AG08395 (cell line): ENCODE measurements around the gene GUCY1A1.
A peak's percentile ranks its signal among the peaks of the same experiment; 100 is the strongest.

Source experiments
- DNase-seq: peaks from one replicate; pipeline ENCODE4 v3.0.0; 2012; ENCODE audit warnings: mixed read lengths, low spot score

The GUCY1A1 gene

DNA sequence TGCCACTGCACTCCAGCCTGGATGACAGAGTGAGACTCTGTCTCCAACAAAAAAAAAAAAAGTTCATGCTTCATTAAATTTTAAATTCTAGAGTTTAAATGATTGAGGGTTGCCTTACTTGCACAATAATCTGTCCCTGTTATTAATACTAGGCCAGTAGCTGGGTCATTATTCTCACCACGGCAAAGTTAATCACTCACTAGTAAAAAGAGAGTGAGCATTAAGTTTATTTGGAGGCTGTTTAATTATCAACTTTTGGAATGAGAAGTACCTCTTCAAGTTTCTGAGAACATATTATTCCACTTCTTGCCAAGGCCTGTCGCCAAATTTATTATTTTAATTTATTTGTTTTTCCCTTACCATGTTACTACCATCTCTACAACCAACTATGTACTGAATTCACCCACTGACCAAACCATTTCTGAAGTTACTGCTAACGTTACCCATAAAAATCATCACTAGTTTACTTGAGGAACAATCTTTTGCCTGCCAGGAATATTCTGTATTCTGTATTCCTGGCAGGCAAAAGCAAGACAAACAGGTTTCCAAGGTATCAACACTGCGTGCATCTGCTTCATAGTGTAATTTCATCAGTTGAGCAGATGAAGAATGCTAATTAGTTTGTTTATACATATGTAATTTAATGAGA lies 26.5 kb downstream of the GUCY1A1 start:
- no peak for DNase-seq

DNA sequence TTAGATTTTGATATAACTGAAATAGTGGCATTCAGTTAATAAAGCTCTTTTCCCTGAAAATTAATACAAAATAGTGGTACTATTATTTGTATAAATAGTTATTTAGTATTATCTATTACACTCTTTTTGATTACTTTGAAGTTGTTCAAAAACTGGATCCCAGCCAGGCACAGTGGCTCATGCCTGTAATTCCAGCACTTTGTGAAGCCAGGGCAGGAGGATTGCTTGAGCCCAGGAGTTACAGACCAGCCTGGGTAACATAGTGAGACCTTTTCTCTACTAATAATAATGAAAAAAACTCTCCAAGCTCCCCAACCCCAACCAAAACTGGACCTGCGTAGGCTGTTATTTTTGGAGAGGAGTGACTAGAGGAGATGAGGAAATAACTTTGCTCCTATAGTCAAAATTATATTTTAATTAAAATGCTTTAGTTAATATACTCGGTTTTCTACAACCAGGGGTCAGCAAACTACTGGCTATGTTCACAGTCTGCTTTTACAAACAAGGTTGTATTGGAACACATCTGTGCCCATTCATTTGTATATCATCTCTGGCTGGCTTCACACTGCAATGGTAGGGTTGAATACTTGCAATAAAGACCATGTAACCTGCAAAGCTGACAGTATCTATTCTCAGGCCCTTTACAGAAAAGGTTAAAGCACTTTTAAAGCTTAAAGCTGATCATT lies 27.6 kb downstream of the GUCY1A1 start:
- DNase-seq: no peak

DNA sequence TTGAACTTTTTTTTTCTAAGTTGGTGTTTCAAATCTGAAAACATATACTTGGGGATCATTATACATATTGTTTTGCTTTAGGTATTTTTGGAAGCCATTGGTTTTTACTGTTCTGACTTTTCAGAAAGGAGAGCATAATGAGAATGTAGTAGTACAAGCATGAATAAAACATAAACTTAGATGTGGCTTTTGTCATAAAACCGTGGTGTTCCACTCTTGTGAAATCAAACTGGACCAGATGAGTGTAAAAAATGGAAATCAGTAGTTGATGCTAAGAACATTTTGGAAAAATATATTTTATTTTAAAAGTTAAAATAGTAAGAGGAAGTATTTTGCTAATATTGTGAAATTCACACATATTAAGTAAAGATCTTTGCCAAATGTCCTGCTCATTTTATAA lies 29.6 kb downstream of the GUCY1A1 start:
- DNase-seq: no peak

DNA sequence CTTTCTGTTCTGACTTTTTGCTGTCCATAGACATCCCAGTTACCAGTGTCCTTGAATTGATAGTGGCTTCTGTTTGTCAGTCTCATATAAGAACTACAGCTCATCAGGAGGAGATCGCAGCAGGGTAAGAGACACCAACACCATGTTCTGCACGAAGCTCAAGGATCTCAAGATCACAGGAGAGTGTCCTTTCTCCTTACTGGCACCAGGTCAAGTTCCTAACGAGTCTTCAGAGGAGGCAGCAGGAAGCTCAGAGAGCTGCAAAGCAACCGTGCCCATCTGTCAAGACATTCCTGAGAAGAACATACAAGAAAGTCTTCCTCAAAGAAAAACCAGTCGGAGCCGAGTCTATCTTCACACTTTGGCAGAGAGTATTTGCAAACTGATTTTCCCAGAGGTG lies 30.1 kb downstream of the GUCY1A1 start:
- no peak for DNase-seq

DNA sequence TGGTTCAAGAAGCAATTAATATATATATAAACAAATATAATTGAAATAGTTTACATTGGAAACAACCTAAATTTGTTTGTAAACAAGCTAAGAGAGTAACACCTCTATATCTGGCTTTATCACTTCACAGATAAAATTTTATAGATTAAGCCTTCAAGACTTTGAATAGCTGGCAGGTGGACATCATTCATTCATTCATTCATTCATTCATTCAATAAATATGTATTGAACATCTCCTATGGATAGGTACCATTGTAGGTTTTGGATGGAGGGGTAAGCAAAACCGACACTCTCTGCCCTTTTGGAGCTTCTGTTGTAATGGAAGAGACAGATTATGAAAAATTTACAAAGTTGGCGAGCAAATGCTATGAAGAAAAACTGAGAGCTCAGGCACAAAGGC lies 35.2 kb downstream of the GUCY1A1 start:
- no peak for DNase-seq

DNA sequence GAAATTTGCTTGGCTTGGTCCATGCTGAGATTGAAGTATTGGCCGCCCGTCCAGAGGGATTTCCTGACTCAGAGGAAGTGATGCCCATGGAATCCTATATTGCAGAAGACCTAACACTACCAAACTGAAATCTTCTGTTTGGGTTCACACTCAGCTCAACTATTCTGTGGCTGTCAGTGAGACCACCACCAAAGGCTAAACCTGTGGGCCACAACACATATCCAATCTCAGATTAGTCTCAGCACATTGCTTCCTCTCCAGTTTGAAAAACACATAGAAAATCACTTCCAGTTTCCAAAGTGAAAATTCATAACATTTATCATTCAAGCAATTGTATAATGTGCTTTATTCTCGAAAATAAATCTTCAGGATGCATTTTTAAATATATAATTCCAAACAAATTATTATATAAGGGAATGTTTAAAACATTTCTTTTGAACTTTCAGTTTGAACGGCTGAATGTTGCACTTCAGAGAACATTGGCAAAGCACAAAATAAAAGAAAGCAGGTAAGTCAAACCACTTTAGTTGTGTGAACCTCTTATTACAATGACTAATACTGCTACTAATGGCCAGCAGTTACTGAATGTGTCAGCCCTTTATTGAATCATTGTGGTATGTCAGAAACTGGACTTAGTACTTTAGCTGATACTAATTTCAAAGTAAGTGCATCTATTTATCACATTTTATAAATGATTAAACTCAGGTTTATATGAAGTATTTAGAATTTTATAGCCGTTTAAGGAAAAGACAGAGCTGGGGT lies 37.0 kb downstream of the GUCY1A1 start:
- DNase-seq: no peak

DNA sequence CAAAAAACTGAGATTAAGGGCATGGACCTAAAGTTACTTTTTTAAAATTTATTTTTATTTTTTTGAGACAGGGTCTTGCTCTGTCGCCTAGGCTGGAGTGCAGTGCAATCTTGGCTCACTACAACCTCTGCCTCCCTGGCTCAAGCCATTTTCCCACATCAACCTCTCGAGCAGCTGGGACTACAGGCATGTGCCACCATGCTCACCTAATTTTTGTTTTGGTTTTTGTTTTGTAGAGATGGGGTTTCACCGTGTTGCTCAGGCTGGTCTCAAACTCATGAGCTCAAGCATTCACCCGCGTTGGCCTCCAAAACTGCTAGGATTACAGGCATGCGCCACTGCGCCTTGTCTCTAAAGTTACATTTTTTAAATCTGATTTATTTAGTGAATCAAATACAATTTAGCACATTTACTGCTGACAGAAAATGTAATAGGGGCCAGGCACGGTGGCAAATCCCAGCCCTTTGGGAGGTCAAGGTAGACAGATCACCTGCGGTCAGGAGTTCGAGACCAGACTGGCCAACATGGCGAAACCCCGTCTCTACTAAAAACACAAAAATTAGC lies 38.3 kb downstream of the GUCY1A1 start:
- no peak for DNase-seq

DNA sequence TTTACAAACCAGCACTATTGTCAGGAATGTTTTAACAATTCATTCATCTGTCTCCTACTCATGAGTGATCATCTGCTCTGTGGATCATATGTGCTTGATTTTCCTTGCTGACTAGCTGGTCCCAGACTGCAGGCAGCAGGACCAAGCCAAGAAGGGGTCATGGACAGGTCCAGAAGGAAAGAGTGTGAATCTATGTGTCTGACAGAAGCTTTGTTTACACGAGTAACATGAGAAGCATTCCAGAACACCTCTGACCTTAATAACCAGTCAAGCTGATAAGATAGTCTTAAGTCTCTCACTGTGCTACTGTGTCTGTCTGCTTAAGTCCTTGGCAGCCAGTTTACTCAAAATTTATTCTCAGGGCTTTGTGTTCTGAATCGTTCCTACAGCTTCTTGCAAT lies 39.0 kb downstream of the GUCY1A1 start:
- no peak for DNase-seq

DNA sequence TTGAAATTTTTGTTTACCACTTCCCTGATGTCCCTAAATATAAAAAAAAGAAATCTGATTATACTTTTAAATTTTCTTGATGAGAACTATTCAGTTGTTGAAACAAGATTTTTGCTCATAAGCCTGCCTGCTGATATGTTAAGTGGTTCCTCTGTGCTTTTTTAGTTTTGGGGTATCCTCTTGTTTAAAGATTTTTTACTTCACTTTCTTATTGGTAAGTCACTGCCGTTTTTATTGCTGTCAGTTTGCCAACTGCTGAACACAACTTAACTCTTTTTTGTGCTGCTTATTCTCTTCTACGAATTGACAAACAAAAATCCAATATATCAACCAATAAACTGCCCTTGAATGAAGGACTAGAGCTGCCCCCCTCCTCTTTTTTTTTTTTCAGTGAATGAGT lies 39.5 kb downstream of the GUCY1A1 start:
- DNase-seq: no peak

DNA sequence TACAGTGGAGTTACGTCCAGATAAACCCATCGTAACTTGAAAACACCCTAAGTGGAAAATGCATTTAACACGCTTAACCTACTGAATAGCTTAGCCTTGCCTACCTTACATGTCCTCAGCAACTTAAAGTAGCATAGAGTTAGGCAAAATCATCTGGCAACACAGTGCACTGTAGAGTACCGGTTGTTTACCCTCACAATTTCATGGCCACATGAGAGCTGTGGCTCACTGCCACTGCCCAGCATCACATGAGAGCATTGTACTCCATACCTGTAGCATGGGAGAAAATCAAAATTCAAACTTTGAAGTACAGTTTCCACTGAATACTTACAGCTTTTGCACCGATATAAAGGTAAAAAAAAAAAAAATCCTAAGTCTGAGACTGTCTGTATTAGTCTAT lies 40.6 kb downstream of the GUCY1A1 start:
- DNase-seq: no peak

DNA sequence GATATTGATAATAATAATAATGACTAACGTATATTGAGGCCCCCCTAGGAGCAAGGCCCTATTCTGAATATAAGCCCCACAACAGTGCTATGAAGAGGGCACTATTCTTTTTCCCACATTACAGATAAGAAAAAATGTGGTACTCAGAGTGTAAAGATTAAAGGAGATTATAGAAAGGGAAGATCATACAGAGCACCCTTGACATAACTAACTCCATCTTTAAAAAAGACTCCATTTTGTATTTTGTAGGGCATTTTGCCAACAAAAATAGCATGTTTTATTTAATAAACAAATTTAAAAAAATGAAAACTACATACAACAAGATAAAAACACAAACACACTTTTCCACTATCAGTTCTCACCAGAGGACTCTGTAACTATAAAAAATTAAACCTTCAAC lies 42.1 kb downstream of the GUCY1A1 start:
- no peak for DNase-seq

DNA sequence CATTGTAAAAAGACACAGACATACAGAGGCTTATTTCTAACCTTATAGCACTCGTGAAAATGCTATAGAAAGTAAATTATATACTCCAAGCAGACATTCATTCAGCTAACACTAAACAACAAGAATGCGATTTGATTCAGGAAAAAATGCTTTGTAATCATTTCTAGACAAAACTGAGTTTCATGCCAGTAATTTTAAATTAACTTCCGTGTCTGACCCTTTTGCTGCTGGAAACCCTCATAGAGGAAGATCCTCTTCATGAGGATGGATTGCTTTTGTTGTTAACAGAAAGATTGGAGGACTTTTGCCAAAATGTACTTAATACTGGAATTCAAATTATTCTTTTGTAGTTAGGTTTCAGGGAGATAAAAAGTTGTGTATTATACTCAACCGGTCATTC lies 43.3 kb downstream of the GUCY1A1 start:
- no peak for DNase-seq

DNA sequence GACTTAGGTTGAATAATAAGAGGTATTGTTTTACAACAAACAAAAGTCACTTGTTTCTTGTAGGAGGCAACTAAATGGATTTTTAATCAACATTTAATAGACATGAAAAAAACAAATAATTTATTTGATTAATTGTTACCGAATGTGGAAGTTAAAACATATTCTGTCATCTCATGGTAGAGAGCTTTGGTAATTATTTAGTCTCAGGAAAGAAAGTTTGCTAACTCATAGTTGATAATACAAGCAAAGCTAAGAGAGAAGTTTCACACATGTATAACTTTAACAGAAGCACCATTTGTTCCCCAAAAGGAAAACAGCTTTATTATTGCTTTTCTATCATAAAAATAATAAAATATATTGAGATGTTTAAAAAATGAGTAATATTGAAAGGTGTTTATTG lies 44.9 kb downstream of the GUCY1A1 start:
- DNase-seq: no peak

DNA sequence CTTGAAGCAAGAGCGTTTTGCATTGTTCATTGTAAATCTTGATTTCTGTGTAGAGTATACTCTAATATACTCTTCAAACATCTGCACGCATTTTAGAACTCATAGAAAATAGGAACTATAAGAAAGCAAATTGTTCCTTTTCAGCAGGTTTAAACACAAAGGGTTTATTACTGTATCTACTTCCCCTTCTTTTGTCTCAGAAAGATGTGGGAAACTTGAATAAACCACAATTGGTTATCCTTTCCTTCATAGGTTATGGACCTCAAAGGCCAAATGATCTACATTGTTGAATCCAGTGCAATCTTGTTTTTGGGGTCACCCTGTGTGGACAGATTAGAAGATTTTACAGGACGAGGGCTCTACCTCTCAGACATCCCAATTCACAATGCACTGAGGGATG lies 46.2 kb downstream of the GUCY1A1 start:
- DNase-seq: no peak

DNA sequence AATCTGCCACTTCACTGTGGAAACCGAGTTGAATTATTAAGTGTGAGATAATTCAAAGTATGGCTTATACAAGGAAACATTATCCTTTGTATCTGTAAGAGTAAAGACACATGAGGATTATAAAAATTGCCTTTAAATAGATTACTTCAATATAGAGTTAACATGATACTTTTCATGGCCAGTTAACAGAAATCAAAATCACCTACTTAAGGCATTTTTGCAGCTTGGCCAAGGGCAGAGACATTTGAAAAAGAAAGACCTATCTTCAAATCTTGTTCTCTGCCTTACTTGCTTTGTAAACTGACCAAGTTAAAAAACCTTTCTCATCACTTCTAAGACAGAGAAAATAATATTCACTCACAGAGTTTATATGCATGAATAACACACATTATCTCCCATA lies 47.3 kb downstream of the GUCY1A1 start:
- DNase-seq: no peak

DNA sequence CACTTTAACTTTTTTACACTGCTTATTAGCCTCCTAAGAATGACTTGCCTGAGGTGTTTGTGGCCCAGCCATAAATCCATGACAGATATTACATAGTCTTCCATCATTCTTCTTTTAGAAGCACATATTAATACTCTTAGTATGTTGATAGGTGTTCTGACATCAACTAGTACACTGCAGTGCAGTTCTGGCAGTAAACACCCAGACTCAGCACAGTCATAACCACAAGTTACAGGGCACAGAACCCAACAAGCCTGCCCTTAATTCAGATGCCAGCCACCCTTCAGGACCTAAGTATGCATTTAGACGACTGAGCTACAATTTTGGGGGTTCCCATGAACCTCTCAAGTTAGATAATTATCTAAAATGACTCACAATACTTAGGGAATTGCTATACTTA lies 55.7 kb downstream of the GUCY1A1 start:
- DNase-seq: no peak

DNA sequence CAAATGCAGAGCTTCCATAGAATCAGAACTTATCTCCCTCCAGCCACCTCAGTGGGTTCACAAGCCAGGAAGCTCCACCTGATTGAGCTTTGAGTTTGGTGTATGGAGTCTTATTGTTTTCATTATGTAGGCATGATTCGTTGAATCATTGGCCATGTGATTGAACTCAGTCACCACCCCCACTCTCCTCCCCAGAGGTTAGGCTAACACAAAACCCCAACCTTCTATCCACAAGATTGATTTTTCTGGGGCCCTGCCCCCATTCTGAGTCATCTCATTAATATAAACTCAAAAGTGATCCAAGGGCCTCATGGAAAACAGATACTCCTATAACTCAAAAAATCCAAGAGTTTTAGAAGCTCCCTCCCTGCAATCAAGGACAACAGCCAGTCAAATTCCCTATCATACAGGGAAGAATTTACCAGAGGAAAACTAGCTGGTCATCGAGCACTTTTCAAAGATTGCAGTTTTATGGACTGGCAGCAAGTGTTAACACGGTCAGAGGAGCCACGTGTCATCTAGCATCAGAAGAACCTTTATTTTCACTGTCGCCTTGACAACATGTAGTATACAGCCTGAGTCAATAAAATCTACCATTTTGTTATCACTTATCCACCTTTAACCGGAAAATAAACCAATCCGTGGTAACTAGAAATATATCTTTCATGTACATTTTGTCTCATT lies 56.3 kb downstream of the GUCY1A1 start:
- peak; percentile 12 for DNase-seq

DNA sequence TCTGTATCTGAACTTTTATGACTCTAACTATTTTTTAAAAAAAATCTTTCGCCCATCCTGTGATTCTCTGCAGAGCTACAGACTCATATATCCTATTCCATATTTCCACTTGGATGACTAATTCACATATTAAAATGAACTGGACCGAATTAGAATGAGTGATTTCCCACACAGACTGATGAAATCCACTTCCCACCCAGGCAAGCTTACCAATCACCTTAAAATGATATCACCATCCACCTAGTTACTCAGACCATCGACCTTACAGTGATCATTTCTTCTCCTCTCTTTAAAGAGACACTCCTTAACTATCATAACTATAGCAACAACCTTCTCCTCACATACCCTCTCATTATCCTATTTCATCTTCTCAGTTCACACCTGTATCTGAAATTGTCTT lies 58.1 kb downstream of the GUCY1A1 start:
- DNase-seq: no peak

DNA sequence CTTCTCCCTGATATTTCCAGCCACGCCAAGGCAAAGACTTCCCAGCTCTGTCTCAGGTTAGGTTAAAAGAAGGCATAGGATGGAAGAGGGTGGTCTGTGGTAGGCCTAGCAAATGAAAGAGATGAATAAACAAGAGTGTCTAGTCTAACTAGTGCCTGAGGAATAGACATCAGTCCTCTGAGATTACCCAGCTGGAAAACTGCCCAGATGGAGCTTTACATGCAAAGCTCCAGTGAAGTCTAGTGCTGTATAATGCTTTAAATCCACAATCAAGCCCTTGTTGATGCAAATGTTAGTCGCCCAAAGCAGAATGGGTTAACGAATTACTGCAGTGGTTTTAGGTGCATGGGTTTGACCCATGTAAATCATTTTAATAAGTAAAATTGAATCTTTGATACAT lies 67.4 kb downstream of the GUCY1A1 start:
- DNase-seq: no peak

DNA sequence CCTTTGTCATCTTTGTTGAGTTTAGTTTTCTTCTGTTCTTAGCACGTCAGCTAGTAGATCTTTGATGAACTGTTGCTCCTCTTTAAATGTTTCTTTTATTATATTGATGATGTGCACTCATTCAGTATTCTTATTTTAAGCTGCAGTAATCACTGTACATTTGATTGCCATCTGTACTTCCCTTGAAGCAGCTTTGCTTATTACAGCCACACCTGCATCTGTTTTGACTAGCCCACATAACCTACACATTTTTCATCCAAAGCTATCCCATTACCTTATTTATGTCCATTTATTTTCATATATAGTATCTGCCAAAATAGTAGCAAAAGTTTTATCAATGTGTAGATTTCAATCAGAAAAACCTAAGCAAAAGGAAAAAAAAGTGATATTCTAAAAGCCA lies 68.3 kb downstream of the GUCY1A1 start:
- DNase-seq: no peak

DNA sequence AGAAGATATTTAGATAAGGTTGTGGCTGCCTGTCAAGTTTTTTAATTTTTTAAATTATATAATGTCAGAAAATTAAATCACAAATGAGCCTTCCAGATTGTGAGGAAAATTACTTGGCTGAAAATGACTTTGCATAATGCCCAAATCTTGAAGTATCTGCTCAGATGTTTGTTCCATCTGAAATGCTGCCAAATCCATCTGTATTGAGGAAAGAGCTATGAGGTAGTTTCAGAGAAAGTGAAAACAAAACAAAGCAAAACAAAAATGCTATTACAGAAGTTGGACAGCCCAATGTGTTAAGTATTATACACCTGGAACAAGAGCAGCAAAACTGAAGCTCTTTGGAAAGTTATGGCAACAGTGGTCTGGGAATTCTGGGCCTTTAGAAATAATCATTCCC lies 68.8 kb downstream of the GUCY1A1 start:
- DNase-seq: no peak

DNA sequence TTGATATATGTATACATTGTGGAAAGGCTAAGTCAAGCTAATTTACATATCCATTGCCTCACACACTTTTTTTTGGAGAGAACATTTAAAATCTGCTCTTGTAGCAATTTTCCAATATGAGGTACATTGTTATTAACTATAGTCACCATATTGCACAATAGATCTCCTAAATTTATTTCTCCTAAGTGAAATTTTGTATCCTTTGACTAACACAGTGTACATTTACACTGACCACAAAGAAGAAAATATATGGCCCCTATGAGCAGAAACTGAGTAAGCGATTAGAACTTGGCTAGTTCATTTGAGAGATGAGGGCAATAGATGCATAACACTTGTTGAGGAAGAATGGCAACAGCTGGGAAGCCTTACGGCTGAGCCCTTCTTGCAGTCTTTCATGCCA lies 71.9 kb downstream of the GUCY1A1 start:
- peak; percentile 43 for DNase-seq

DNA sequence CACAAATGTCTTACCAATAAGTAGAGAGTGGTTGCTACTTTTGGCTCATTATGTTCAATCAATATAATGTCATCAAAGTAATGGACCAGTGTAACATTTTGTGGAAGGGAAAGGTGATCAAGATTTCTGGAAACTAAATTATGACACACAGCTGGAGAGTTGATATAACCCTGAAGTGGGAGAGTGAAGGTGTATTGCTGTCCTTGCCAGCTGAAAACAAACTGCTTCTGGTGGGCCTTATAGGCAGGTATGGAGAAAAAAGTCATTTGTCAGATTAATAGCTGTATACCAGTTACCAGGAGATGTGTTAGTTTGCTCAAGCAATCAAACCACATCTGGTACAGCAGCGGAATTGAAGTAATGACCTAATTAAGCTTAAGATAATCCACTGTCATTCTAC lies 74.9 kb downstream of the GUCY1A1 start:
- no peak for DNase-seq
